CD14-positive monocyte (primary cell): ENCODE measurements around the gene TFAP2C. TPM values are rescaled to one million over a fixed set of nuclear protein-coding genes. Genes with fewer than 3 reads are reported as not detected.
A peak's percentile ranks its signal among the peaks of the same experiment; 100 is the strongest.

ENCODE experiments used
- DNase-seq, 3 donors: peaks; one replicate each; pipeline ENCODE4 v3.0.0-alpha.2; 2011 to 2022
- H2AFZ ChIP-seq: 2 replicates; pipeline ENCODE4 v1.6.0; 2012; ENCODE audit warnings: mild to moderate bottlenecking, low read depth, low read length, inconsistent platforms; ENCODE audit not compliant: insufficient read depth, poor library complexity, severe bottlenecking
- H3K27ac ChIP-seq, 2 donors: 1 replicate in 1 of 2; 2 replicates in 1 of 2; pipeline ENCODE4 v1.5.1; 2012 to 2013; ENCODE audit warnings: low read length in 2 of 2, control low read depth in 1 of 2, inconsistent platforms in 1 of 2, low read depth in 1 of 2, mild to moderate bottlenecking in 1 of 2
- H3K27me3 ChIP-seq, 2 donors: one replicate each; pipeline versions ENCODE4 v1.6.0 to v1.6.1; 2011 to 2013; ENCODE audit warnings: low read length in 2 of 2; ENCODE audit not compliant: control insufficient read depth in 2 of 2, insufficient read depth in 2 of 2
- H3K36me3 ChIP-seq, 2 donors: replicated peaks in 1 of 2; 1 replicate in 1 of 2; 2 replicates in 1 of 2; pipeline versions ENCODE4 v1.5.1 to v1.6.1; 2012 to 2013; ENCODE audit warnings: low read length in 2 of 2, control low read depth in 1 of 2, inconsistent platforms in 1 of 2, mild to moderate bottlenecking in 1 of 2; ENCODE audit not compliant: insufficient read depth in 2 of 2, control insufficient read depth in 1 of 2
- H3K4me1 ChIP-seq, 2 donors: 1 replicate in 1 of 2; 2 replicates in 1 of 2; pipeline versions ENCODE4 v1.5.1 to v1.6.1; 2012 to 2013; ENCODE audit warnings: low read length in 2 of 2, control low read depth in 1 of 2, inconsistent platforms in 1 of 2, mild to moderate bottlenecking in 1 of 2, moderate library complexity in 1 of 2; ENCODE audit not compliant: insufficient read depth in 2 of 2, control insufficient read depth in 1 of 2
- H3K4me2 ChIP-seq: replicated peaks from 2 replicates; pipeline ENCODE3; 2012; ENCODE audit warnings: low read length, moderate library complexity, mild to moderate bottlenecking; ENCODE audit not compliant: poor library complexity, severe bottlenecking; ENCODE audit errors: extremely low read depth
- H3K4me3 ChIP-seq, 3 experiments: fragments of 200-600 bp in 1 of 3; sonication (generic) in 1 of 3; replicated peaks in 1 of 3; 1 replicate in 2 of 3; 2 replicates in 1 of 3; pipeline ENCODE4 v1.5.1; 2011 to 2013; ENCODE audit warnings: low read length in 3 of 3, mild to moderate bottlenecking in 3 of 3, control low read depth in 2 of 3, low read depth in 2 of 3, inconsistent platforms in 1 of 3, moderate library complexity in 1 of 3
- H3K79me2 ChIP-seq: 2 replicates; pipeline ENCODE4 v1.6.0; 2012; ENCODE audit warnings: mild to moderate bottlenecking, control low read depth, inconsistent platforms, low read length, moderate library complexity; ENCODE audit not compliant: insufficient read depth
- H3K9ac ChIP-seq: 2 replicates; pipeline ENCODE4 v1.6.0; 2017; ENCODE audit warnings: low read length, mild to moderate bottlenecking; ENCODE audit not compliant: insufficient read depth, poor library complexity, severe bottlenecking
- H3K9me3 ChIP-seq, 2 donors: replicated peaks in 1 of 2; 1 replicate in 1 of 2; 2 replicates in 1 of 2; pipeline versions ENCODE4 v1.5.1 to v1.6.1; 2012 to 2013; ENCODE audit warnings: low read length in 2 of 2, control low read depth in 1 of 2; ENCODE audit not compliant: control insufficient read depth in 1 of 2, insufficient read depth in 1 of 2
- H4K20me1 ChIP-seq: 2 replicates; pipeline ENCODE4 v1.6.0; 2012; ENCODE audit warnings: mild to moderate bottlenecking, low read length, control low read depth, moderate library complexity; ENCODE audit not compliant: insufficient read depth
- H3K27ac Mint-ChIP-seq, 7 donors: one replicate each; pipeline ENCODE4 v1.8.0; 2020; ENCODE audit warnings: mild to moderate bottlenecking in 7 of 7, mixed read lengths in 7 of 7, moderate library complexity in 6 of 7, inconsistent platforms in 2 of 7
- H3K27me3 Mint-ChIP-seq, 3 donors: one replicate each; pipeline ENCODE4 v1.8.0; 2021 to 2022; ENCODE audit warnings: low read depth in 3 of 3, mild to moderate bottlenecking in 3 of 3, mixed read lengths in 3 of 3, moderate library complexity in 3 of 3, inconsistent platforms in 1 of 3
- H3K36me3 Mint-ChIP-seq, 2 donors: one replicate each; pipeline ENCODE4 v1.8.0; 2020; ENCODE audit warnings: mixed read lengths in 2 of 2, inconsistent platforms in 1 of 2, mild to moderate bottlenecking in 1 of 2
- H3K4me1 Mint-ChIP-seq: one replicate; pipeline ENCODE4 v1.8.0; 2020; ENCODE audit warnings: mild to moderate bottlenecking, mixed read lengths
- H3K4me3 Mint-ChIP-seq, 2 donors: one replicate each; pipeline ENCODE4 v1.8.0; 2020; ENCODE audit warnings: mild to moderate bottlenecking in 2 of 2, mixed read lengths in 2 of 2, moderate library complexity in 1 of 2
- H3K9me3 Mint-ChIP-seq, 7 donors: one replicate each; pipeline ENCODE4 v1.8.0; 2020 to 2022; ENCODE audit warnings: mixed read lengths in 7 of 7, mild to moderate bottlenecking in 6 of 7, moderate library complexity in 6 of 7, inconsistent platforms in 2 of 7
- WGBS: methylation state at CpG from one replicate; pipeline ENCODE4 v1.1.5; 2013; ENCODE audit warnings: missing lambda C conversion rate; ENCODE audit not compliant: insufficient coverage; 5-methylcytosine and 5-hydroxymethylcytosine counted together
- intact Hi-C, 2 donors: fragments of 100-400 bp; cut with micrococcal nuclease; formaldehyde crosslinking; loops; one replicate each; pipeline versions ENCODE4 v1.15.0 to v1.15.1; 2023
- polyA plus RNA-seq, 3 donors: library from polyadenylated mRNA; depleted of rRNA in 1 of 3; unstranded in 2 of 3; stranded (reverse) in 1 of 3; fragments of 300-500 nt in 2 of 3; fragments of >200 nt in 1 of 3; fragmentation: Illumina TruSeq in 2 of 3; gene quantifications; 1 replicate in 2 of 3; 2 replicates in 1 of 3; pipeline ENCODE4 v1.2.3, GENCODE V29; 2012 to 2021
- TF ChIP-seq, protein P1 (sequence below): fragments of 200-600 bp; IDR thresholded peaks from one replicate; pipeline ENCODE4 v1.8.0; 2022; ENCODE audit warnings: antibody characterized with exemption, mild to moderate bottlenecking

TFAP2C gene
- polyA plus RNA-seq, 3 donors: not detected

DNA sequence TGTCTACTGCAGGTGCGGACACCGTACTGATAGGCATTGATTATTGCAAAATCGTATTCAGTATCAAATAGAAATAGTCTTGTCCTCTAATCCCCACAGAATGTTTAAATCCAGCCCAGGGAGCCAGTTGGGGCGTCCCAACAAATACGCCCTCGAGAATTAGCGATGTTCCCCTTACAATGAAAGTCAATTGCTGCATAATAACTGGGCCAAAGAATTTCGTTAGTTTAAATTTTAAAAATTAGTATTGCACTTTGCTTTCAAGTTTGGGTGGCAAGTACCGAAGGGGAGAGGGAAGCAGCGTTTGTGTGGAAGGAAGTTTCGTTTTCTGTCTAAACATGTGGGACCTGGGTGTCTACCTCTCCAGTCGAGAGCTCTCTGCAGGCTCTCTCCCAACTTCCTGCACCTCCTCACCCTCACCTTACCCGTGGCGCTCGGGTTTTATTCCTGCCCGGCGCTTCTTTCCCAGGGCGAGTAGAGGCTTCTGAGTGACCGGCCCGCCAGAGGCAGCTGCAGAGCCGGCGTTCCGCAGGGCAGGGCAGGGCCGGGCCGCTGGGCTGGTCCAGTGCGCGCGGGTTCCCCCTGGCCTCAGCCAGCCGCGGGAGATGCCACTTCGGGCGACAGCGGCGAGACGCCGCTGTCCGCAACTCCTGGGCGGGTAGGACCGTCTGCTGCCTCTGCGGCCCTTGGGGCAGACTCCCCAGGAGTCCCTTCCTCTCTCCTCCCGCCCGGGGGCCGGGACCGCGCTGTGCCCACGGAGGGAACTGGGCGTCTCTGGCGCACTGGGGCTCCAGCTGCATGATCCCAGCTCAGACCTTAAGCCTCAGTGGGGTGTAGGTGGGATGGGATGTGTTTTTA is 862 bp upstream of the TFAP2C start:
- Histone ChIP-seq H4K20me1 (no peaks in the 10 kb centered on the region), H3K9ac (no peak overlapping the region), H3K9me3 (peaks cover 0 to 46% of the 10 kb centered on the region in 2 donors), H3K4me1 (peaks cover 10 to 21% of the 10 kb centered on the region in 2 donors), H3K79me2 (no peaks in the 10 kb centered on the region), H2AFZ (no peak overlapping the region), H3K4me2 (peak overlapping the region; percentile 49), H3K4me3 (peak overlapping the region in 1 of 3 experiments; percentile 47), H3K36me3 (no peaks in the 10 kb centered on the region), H3K27ac (no peak overlapping the region), H3K27me3 (peaks cover 77 to 97% of the 10 kb centered on the region in 2 donors)
- Mint-ChIP-seq H3K27ac (no peak overlapping the region), H3K4me3 (peak overlapping the region; percentile 49 to 87), H3K4me1 (peaks cover 16% of the 10 kb centered on the region), H3K36me3 (no peaks in the 10 kb centered on the region), H3K27me3 (peaks cover 90 to 98% (median 92%) of the 10 kb centered on the region in 3 donors), H3K9me3 (peaks cover 0 to 21% (median 7%) of the 10 kb centered on the region in 7 donors)
- WGBS: 2% methylated on average over 37 of the region's 48 CpGs
- intact Hi-C loops: no loop called here
- DNase-seq: no peak
- TF ChIP-seq, protein P1, sequence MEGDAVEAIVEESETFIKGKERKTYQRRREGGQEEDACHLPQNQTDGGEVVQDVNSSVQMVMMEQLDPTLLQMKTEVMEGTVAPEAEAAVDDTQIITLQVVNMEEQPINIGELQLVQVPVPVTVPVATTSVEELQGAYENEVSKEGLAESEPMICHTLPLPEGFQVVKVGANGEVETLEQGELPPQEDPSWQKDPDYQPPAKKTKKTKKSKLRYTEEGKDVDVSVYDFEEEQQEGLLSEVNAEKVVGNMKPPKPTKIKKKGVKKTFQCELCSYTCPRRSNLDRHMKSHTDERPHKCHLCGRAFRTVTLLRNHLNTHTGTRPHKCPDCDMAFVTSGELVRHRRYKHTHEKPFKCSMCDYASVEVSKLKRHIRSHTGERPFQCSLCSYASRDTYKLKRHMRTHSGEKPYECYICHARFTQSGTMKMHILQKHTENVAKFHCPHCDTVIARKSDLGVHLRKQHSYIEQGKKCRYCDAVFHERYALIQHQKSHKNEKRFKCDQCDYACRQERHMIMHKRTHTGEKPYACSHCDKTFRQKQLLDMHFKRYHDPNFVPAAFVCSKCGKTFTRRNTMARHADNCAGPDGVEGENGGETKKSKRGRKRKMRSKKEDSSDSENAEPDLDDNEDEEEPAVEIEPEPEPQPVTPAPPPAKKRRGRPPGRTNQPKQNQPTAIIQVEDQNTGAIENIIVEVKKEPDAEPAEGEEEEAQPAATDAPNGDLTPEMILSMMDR: no peak

DNA sequence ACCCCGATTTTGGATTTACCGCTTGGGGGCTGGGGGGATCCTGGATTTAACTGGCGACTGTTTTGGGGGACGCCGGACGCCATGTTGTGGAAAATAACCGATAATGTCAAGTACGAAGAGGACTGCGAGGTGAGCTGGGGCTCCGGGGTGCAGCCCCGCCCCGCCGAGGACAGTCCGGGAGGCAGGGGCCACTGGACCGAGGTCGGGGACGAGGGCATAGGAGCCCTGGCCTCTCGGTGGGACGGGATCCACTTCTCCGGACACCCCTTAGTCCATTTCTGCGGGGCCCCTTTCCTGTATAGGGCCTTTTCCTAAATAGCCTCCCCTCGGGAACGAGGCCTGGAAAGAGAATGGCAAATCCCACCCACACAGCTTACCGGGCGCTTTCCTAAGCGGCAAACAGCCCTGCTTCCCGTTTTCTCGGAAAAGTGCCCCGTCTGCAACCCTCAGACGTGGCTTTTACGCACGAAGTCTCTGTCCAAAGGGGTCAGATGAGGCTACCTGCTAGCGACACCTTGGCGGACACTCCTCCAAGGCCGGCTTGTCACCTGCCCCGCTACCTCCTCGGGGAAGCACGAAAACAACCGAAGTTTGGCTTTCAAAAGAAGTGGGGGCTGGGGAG is 469 bp downstream of the TFAP2C start:
- Mint-ChIP-seq H3K9me3 (peaks cover 0 to 20% (median 7%) of the 10 kb centered on the region in 7 donors), H3K4me3 (peak overlapping the region; percentile 20 to 87), H3K36me3 (no peaks in the 10 kb centered on the region), H3K27me3 (peaks cover 89 to 100% (median 90%) of the 10 kb centered on the region in 3 donors), H3K27ac (no peak overlapping the region), H3K4me1 (peaks cover 16% of the 10 kb centered on the region)
- no peak for DNase-seq
- H3K4me3 ChIP-seq: peak overlapping the region in 1 of 3 experiments; percentile 47
- peaks cover 82 to 98% of the 10 kb centered on the region in 2 donors for H3K27me3 ChIP-seq
- H2AFZ ChIP-seq: no peak overlapping the region
- no peaks in the 10 kb centered on the region for H3K36me3 ChIP-seq
- no peaks in the 10 kb centered on the region for H4K20me1 ChIP-seq
- H3K4me1 ChIP-seq: peaks cover 10 to 21% of the 10 kb centered on the region in 2 donors
- WGBS: 1% methylated on average over 39 of the region's 39 CpGs
- no peak overlapping the region for H3K27ac ChIP-seq
- H3K9ac ChIP-seq: no peak overlapping the region
- intact Hi-C loops: no loop called here
- TF ChIP-seq, protein P1: no peak
- no peaks in the 10 kb centered on the region for H3K79me2 ChIP-seq
- peaks cover 0 to 42% of the 10 kb centered on the region in 2 donors for H3K9me3 ChIP-seq
- H3K4me2 ChIP-seq: peak overlapping the region; percentile 49
